Muscle layer of duodenum (tissue), 2 donors: ENCODE data around the gene RAD51B.
"Not testable (repeated sequence)": the region's sequence is repeated elsewhere in the genome, so short reads cannot be mapped to it uniquely, and the experiment has no call there.

ENCODE experiments used
- H3K27ac ChIP-seq: one replicate; pipeline ENCODE4 v1.7.0; 2013; ENCODE audit warnings: mild to moderate bottlenecking, low read length
- H3K27me3 ChIP-seq: one replicate; pipeline ENCODE4 v1.7.0; 2013; ENCODE audit warnings: low read depth, mild to moderate bottlenecking, control low read depth, low read length
- H3K36me3 ChIP-seq, 2 donors: one replicate each; pipeline ENCODE4 v1.7.0; 2013; ENCODE audit warnings: low read length in 2 of 2, control low read depth in 1 of 2, mild to moderate bottlenecking in 1 of 2; ENCODE audit not compliant: insufficient read depth in 2 of 2, control insufficient read depth in 1 of 2
- H3K4me1 ChIP-seq, 2 donors: one replicate each; pipeline ENCODE4 v1.7.0; 2013; ENCODE audit warnings: low read length in 2 of 2, mild to moderate bottlenecking in 2 of 2, control low read depth in 1 of 2, moderate library complexity in 1 of 2; ENCODE audit not compliant: insufficient read depth in 2 of 2, control insufficient read depth in 1 of 2
- H3K4me3 ChIP-seq, 2 donors: one replicate each; pipeline ENCODE4 v1.7.0; 2013; ENCODE audit warnings: low read length in 2 of 2, low read depth in 1 of 2, mild to moderate bottlenecking in 1 of 2
- H3K9me3 ChIP-seq, 2 donors: one replicate each; pipeline ENCODE4 v1.7.0; 2013; ENCODE audit warnings: low read length in 2 of 2, control low read depth in 1 of 2, mild to moderate bottlenecking in 1 of 2; ENCODE audit not compliant: control insufficient read depth in 1 of 2
- donor health status: healthy.

The RAD51B gene

GRCh38 chr14:68279777-68280233, 460.2 kb downstream of the RAD51B start:
- Histone ChIP-seq H3K4me3 (no peak overlapping the region), H3K27me3 (no peaks in the 10 kb centered on the region), H3K4me1 (peaks cover 9 to 12% of the 10 kb centered on the region in 2 donors), H3K27ac (no peak overlapping the region), H3K9me3 (no peaks in the 10 kb centered on the region), H3K36me3 (no peaks in the 10 kb centered on the region)

- H3K27me3 ChIP-seq = no peaks in the 10 kb centered on the region
- no peaks in the 10 kb centered on the region for H3K36me3 ChIP-seq
- peaks cover 16 to 22% of the 10 kb centered on the region in 2 donors for H3K4me1 ChIP-seq
- no peak overlapping the region for H3K27ac ChIP-seq
- no peak overlapping the region for H3K4me3 ChIP-seq
- no peaks in the 10 kb centered on the region for H3K9me3 ChIP-seq
These were observed 461.9 kb downstream of the RAD51B start for GRCh38 chr14:68281497-68281896.

- Histone ChIP-seq H3K4me3 (no peak overlapping the region), H3K27me3 (no peaks in the 10 kb centered on the region), H3K4me1 (peaks cover 16 to 22% of the 10 kb centered on the region in 2 donors), H3K9me3 (no peaks in the 10 kb centered on the region), H3K27ac (no peak overlapping the region), H3K36me3 (no peaks in the 10 kb centered on the region)
These were observed 463.1 kb downstream of the RAD51B start for GRCh38 chr14:68282479-68283377.

GRCh38 chr14:68283378-68284123, 464.0 kb downstream of the RAD51B start:
- H3K9me3 ChIP-seq = no peaks in the 10 kb centered on the region
- H3K27me3 ChIP-seq = no peaks in the 10 kb centered on the region
- no peak overlapping the region for H3K27ac ChIP-seq
- H3K4me1 ChIP-seq = peaks cover 16 to 22% of the 10 kb centered on the region in 2 donors
- H3K36me3 ChIP-seq = no peaks in the 10 kb centered on the region
- no peak overlapping the region for H3K4me3 ChIP-seq

- H3K4me3 ChIP-seq = no peak overlapping the region
- H3K4me1 ChIP-seq = peaks cover 12 to 22% of the 10 kb centered on the region in 2 donors
- no peaks in the 10 kb centered on the region for H3K27me3 ChIP-seq
- H3K9me3 ChIP-seq = no peaks in the 10 kb centered on the region
- no peaks in the 10 kb centered on the region for H3K36me3 ChIP-seq
- no peak overlapping the region for H3K27ac ChIP-seq
These were observed 464.8 kb downstream of the RAD51B start for GRCh38 chr14:68284333-68284732.

GRCh38 chr14:68284834-68285233, 465.3 kb downstream of the RAD51B start:
- H3K4me3 ChIP-seq = no peak overlapping the region
- H3K27me3 ChIP-seq = no peaks in the 10 kb centered on the region
- H3K27ac ChIP-seq = peak overlapping the region; percentile 61
- no peaks in the 10 kb centered on the region for H3K9me3 ChIP-seq
- H3K4me1 ChIP-seq = peaks cover 10 to 22% of the 10 kb centered on the region in 2 donors
- H3K36me3 ChIP-seq = no peaks in the 10 kb centered on the region

GRCh38 chr14:68285421-68286179, 466.0 kb downstream of the RAD51B start:
- no peak overlapping the region for H3K4me3 ChIP-seq
- H3K9me3 ChIP-seq = no peaks in the 10 kb centered on the region
- peaks cover 10 to 22% of the 10 kb centered on the region in 2 donors for H3K4me1 ChIP-seq
- H3K27ac ChIP-seq = peak overlapping the region; percentile 61
- H3K27me3 ChIP-seq = no peaks in the 10 kb centered on the region
- H3K36me3 ChIP-seq = no peaks in the 10 kb centered on the region

GRCh38 chr14:68286667-68287066, 467.1 kb downstream of the RAD51B start:
- no peak overlapping the region for H3K4me3 ChIP-seq
- H3K9me3 ChIP-seq = no peaks in the 10 kb centered on the region
- H3K27ac ChIP-seq = no peak overlapping the region
- H3K27me3 ChIP-seq = no peaks in the 10 kb centered on the region
- peaks cover 10 to 22% of the 10 kb centered on the region in 2 donors for H3K4me1 ChIP-seq
- no peaks in the 10 kb centered on the region for H3K36me3 ChIP-seq

GRCh38 chr14:68289452-68289851, 469.9 kb downstream of the RAD51B start:
- peaks cover 12 to 25% of the 10 kb centered on the region in 2 donors for H3K4me1 ChIP-seq

GRCh38 chr14:68291820-68292219, 472.2 kb downstream of the RAD51B start:
- H3K9me3 ChIP-seq = no peaks in the 10 kb centered on the region
- no peaks in the 10 kb centered on the region for H3K27me3 ChIP-seq
- no peaks in the 10 kb centered on the region for H3K36me3 ChIP-seq
- H3K4me3 ChIP-seq = no peak overlapping the region
- H3K4me1 ChIP-seq = peaks cover 0 to 15% of the 10 kb centered on the region in 2 donors
- no peak overlapping the region for H3K27ac ChIP-seq

More at GRCh38 chr14:68289452-68289851, 469.9 kb downstream of the RAD51B start:
- H3K9me3 ChIP-seq, H3K4me3 ChIP-seq, H3K36me3 ChIP-seq, H3K27me3 ChIP-seq, H3K27ac ChIP-seq: not testable (repeated sequence)
